ENCODE data around the gene DGKH.
"Not testable (repeated sequence)": the region's sequence is repeated elsewhere in the genome, so short reads cannot be mapped to it uniquely, and the experiment has no call there.

Gene DGKH

GRCh38 chr13:42119875-42120274 lies 71.4 kb downstream of the DGKH start:
- no peak for DNase-seq

- no peak for DNase-seq
Measured at GRCh38 chr13:42123600-42123999, 75.2 kb downstream of the DGKH start.

GRCh38 chr13:42125046-42125445 lies 76.6 kb downstream of the DGKH start:
- DNase-seq = no peak

GRCh38 chr13:42127047-42127446 lies 78.6 kb downstream of the DGKH start:
- DNase-seq = no peak

GRCh38 chr13:42129033-42129432 lies 80.6 kb downstream of the DGKH start:
- DNase-seq = no peak

GRCh38 chr13:42136518-42136917 lies 88.1 kb downstream of the DGKH start:
- no peak for DNase-seq

- DNase-seq = peak; percentile 30
Measured at GRCh38 chr13:42137856-42138537, 89.5 kb downstream of the DGKH start.

GRCh38 chr13:42140494-42140893 lies 92.0 kb downstream of the DGKH start:
- DNase-seq = no peak

GRCh38 chr13:42141052-42141451 lies 92.6 kb downstream of the DGKH start:
- DNase-seq = not testable (repeated sequence)

- no peak for DNase-seq
Measured at GRCh38 chr13:42146359-42146758, 97.9 kb downstream of the DGKH start.

- no peak for DNase-seq
Measured at GRCh38 chr13:42148538-42148937, 100.1 kb downstream of the DGKH start.

- DNase-seq = no peak
Measured at GRCh38 chr13:42149136-42149535, 100.7 kb downstream of the DGKH start.

- DNase-seq = no peak
Measured at GRCh38 chr13:42151781-42152180, 103.3 kb downstream of the DGKH start.

GRCh38 chr13:42152495-42152894 lies 104.0 kb downstream of the DGKH start:
- no peak for DNase-seq

- no peak for DNase-seq
Measured at GRCh38 chr13:42153199-42154113, 105.0 kb downstream of the DGKH start.

GRCh38 chr13:42155251-42155650 lies 106.8 kb downstream of the DGKH start:
- DNase-seq = no peak

- DNase-seq = not testable (repeated sequence)
Measured at GRCh38 chr13:42163338-42163737, 114.9 kb downstream of the DGKH start.

- not testable (repeated sequence) for DNase-seq
Measured at GRCh38 chr13:42163910-42164309, 115.5 kb downstream of the DGKH start.

- no peak for DNase-seq
Measured at GRCh38 chr13:42164557-42165125, 116.2 kb downstream of the DGKH start.

GRCh38 chr13:42168496-42168895 lies 120.0 kb downstream of the DGKH start:
- no peak for DNase-seq

- DNase-seq = no peak
Measured at GRCh38 chr13:42170029-42170428, 121.6 kb downstream of the DGKH start.

- DNase-seq = no peak
Measured at GRCh38 chr13:42173789-42174343, 125.4 kb downstream of the DGKH start.

GRCh38 chr13:42174344-42175162 lies 126.1 kb downstream of the DGKH start:
- no peak for DNase-seq

All from activated CD4-positive, alpha-beta T cell treated with anti-CD3 and anti-CD28 coated beads, Interleukin-2, Interleukin-6, amounts not matched to agents 100 ng/mL and 50 ng/mL, durations not matched to agents 16 hours and 8 hours (primary cell).